CD14-positive monocyte (primary cell): ENCODE results near the gene ITGB1BP2. TPM values are rescaled to one million over a fixed set of nuclear protein-coding genes. Genes with fewer than 3 reads are reported as not detected.
"Not testable (repeated sequence)": the region's sequence is repeated elsewhere in the genome, so short reads cannot be mapped to it uniquely, and the experiment has no call there.

Experiments used
- DNase-seq, 3 donors: peaks; one replicate each; pipeline ENCODE4 v3.0.0-alpha.2; 2011 to 2022
- H2AFZ ChIP-seq: 2 replicates; pipeline ENCODE4 v1.6.0; 2012; ENCODE audit warnings: mild to moderate bottlenecking, low read depth, low read length, inconsistent platforms; ENCODE audit not compliant: insufficient read depth, poor library complexity, severe bottlenecking
- H3K27ac ChIP-seq, 2 donors: 1 replicate in 1 of 2; 2 replicates in 1 of 2; pipeline ENCODE4 v1.5.1; 2012 to 2013; ENCODE audit warnings: low read length in 2 of 2, control low read depth in 1 of 2, inconsistent platforms in 1 of 2, low read depth in 1 of 2, mild to moderate bottlenecking in 1 of 2
- H3K27me3 ChIP-seq, 2 donors: one replicate each; pipeline versions ENCODE4 v1.6.0 to v1.6.1; 2011 to 2013; ENCODE audit warnings: low read length in 2 of 2; ENCODE audit not compliant: control insufficient read depth in 2 of 2, insufficient read depth in 2 of 2
- H3K36me3 ChIP-seq, 2 donors: replicated peaks in 1 of 2; 1 replicate in 1 of 2; 2 replicates in 1 of 2; pipeline versions ENCODE4 v1.5.1 to v1.6.1; 2012 to 2013; ENCODE audit warnings: low read length in 2 of 2, control low read depth in 1 of 2, inconsistent platforms in 1 of 2, mild to moderate bottlenecking in 1 of 2; ENCODE audit not compliant: insufficient read depth in 2 of 2, control insufficient read depth in 1 of 2
- H3K4me1 ChIP-seq, 2 donors: 1 replicate in 1 of 2; 2 replicates in 1 of 2; pipeline versions ENCODE4 v1.5.1 to v1.6.1; 2012 to 2013; ENCODE audit warnings: low read length in 2 of 2, control low read depth in 1 of 2, inconsistent platforms in 1 of 2, mild to moderate bottlenecking in 1 of 2, moderate library complexity in 1 of 2; ENCODE audit not compliant: insufficient read depth in 2 of 2, control insufficient read depth in 1 of 2
- H3K4me2 ChIP-seq: replicated peaks from 2 replicates; pipeline ENCODE3; 2012; ENCODE audit warnings: low read length, moderate library complexity, mild to moderate bottlenecking; ENCODE audit not compliant: poor library complexity, severe bottlenecking; ENCODE audit errors: extremely low read depth
- H3K4me3 ChIP-seq, 3 experiments: fragments of 200-600 bp in 1 of 3; sonication (generic) in 1 of 3; replicated peaks in 1 of 3; 1 replicate in 2 of 3; 2 replicates in 1 of 3; pipeline ENCODE4 v1.5.1; 2011 to 2013; ENCODE audit warnings: low read length in 3 of 3, mild to moderate bottlenecking in 3 of 3, control low read depth in 2 of 3, low read depth in 2 of 3, inconsistent platforms in 1 of 3, moderate library complexity in 1 of 3
- H3K79me2 ChIP-seq: 2 replicates; pipeline ENCODE4 v1.6.0; 2012; ENCODE audit warnings: mild to moderate bottlenecking, control low read depth, inconsistent platforms, low read length, moderate library complexity; ENCODE audit not compliant: insufficient read depth
- H3K9ac ChIP-seq: 2 replicates; pipeline ENCODE4 v1.6.0; 2017; ENCODE audit warnings: low read length, mild to moderate bottlenecking; ENCODE audit not compliant: insufficient read depth, poor library complexity, severe bottlenecking
- H3K9me3 ChIP-seq, 2 donors: replicated peaks in 1 of 2; 1 replicate in 1 of 2; 2 replicates in 1 of 2; pipeline versions ENCODE4 v1.5.1 to v1.6.1; 2012 to 2013; ENCODE audit warnings: low read length in 2 of 2, control low read depth in 1 of 2; ENCODE audit not compliant: control insufficient read depth in 1 of 2, insufficient read depth in 1 of 2
- H4K20me1 ChIP-seq: 2 replicates; pipeline ENCODE4 v1.6.0; 2012; ENCODE audit warnings: mild to moderate bottlenecking, low read length, control low read depth, moderate library complexity; ENCODE audit not compliant: insufficient read depth
- H3K27ac Mint-ChIP-seq, 7 donors: one replicate each; pipeline ENCODE4 v1.8.0; 2020; ENCODE audit warnings: mild to moderate bottlenecking in 7 of 7, mixed read lengths in 7 of 7, moderate library complexity in 6 of 7, inconsistent platforms in 2 of 7
- H3K27me3 Mint-ChIP-seq, 3 donors: one replicate each; pipeline ENCODE4 v1.8.0; 2021 to 2022; ENCODE audit warnings: low read depth in 3 of 3, mild to moderate bottlenecking in 3 of 3, mixed read lengths in 3 of 3, moderate library complexity in 3 of 3, inconsistent platforms in 1 of 3
- H3K36me3 Mint-ChIP-seq, 2 donors: one replicate each; pipeline ENCODE4 v1.8.0; 2020; ENCODE audit warnings: mixed read lengths in 2 of 2, inconsistent platforms in 1 of 2, mild to moderate bottlenecking in 1 of 2
- H3K4me1 Mint-ChIP-seq: one replicate; pipeline ENCODE4 v1.8.0; 2020; ENCODE audit warnings: mild to moderate bottlenecking, mixed read lengths
- H3K4me3 Mint-ChIP-seq, 2 donors: one replicate each; pipeline ENCODE4 v1.8.0; 2020; ENCODE audit warnings: mild to moderate bottlenecking in 2 of 2, mixed read lengths in 2 of 2, moderate library complexity in 1 of 2
- H3K9me3 Mint-ChIP-seq, 7 donors: one replicate each; pipeline ENCODE4 v1.8.0; 2020 to 2022; ENCODE audit warnings: mixed read lengths in 7 of 7, mild to moderate bottlenecking in 6 of 7, moderate library complexity in 6 of 7, inconsistent platforms in 2 of 7
- CTCF ChIP-seq: fragments of 200-600 bp; IDR thresholded peaks from one replicate; pipeline ENCODE4 v1.8.0; 2022; ENCODE audit warnings: antibody characterized with exemption, mild to moderate bottlenecking
- WGBS: methylation state at CpG from one replicate; pipeline ENCODE4 v1.1.5; 2013; ENCODE audit warnings: missing lambda C conversion rate; ENCODE audit not compliant: insufficient coverage; 5-methylcytosine and 5-hydroxymethylcytosine counted together
- intact Hi-C, 2 donors: fragments of 100-400 bp; cut with micrococcal nuclease; formaldehyde crosslinking; loops; one replicate each; pipeline versions ENCODE4 v1.15.0 to v1.15.1; 2023
- polyA plus RNA-seq, 3 donors: library from polyadenylated mRNA; depleted of rRNA in 1 of 3; unstranded in 2 of 3; stranded (reverse) in 1 of 3; fragments of 300-500 nt in 2 of 3; fragments of >200 nt in 1 of 3; fragmentation: Illumina TruSeq in 2 of 3; gene quantifications; 1 replicate in 2 of 3; 2 replicates in 1 of 3; pipeline ENCODE4 v1.2.3, GENCODE V29; 2012 to 2021

ITGB1BP2 gene
- polyA plus RNA-seq, 3 donors: 1.2 TPM; not detected in 2

GRCh38 chrX:71315917-71316316 lies 14.4 kb downstream of the ITGB1BP2 start:
- H4K20me1 ChIP-seq: no peaks in the 10 kb centered on the region
- Mint-ChIP-seq H3K9me3 (peaks cover 0 to 8% (median 0%) of the 10 kb centered on the region in 7 donors), H3K27ac (no peak overlapping the region), H3K27me3 (peaks cover 0 to 3% (median 1%) of the 10 kb centered on the region in 3 donors), H3K4me3 (no peak overlapping the region), H3K36me3 (no peaks in the 10 kb centered on the region), H3K4me1 (peaks cover 10% of the 10 kb centered on the region)
- intact Hi-C loops: no loop called here
- no peak overlapping the region for H3K4me2 ChIP-seq
- no peaks in the 10 kb centered on the region for H3K36me3 ChIP-seq
- H3K9ac ChIP-seq: no peak overlapping the region
- H2AFZ ChIP-seq: no peak overlapping the region
- WGBS: 95% methylated on average over 4 of the region's 7 CpGs
- no peak for TF ChIP-seq CTCF
- H3K27me3 ChIP-seq: no peaks in the 10 kb centered on the region
- no peaks in the 10 kb centered on the region for H3K79me2 ChIP-seq
- DNase-seq: no peak
- H3K4me3 ChIP-seq: no peak overlapping the region
- no peak overlapping the region for H3K27ac ChIP-seq
- peaks cover 2 to 5% of the 10 kb centered on the region in 2 donors for H3K4me1 ChIP-seq
- H3K9me3 ChIP-seq: no peaks in the 10 kb centered on the region

- not testable (repeated sequence) for H3K4me3 Mint-ChIP-seq, H3K36me3 Mint-ChIP-seq
- WGBS: no CpG with 5 or more reads among the region's 1 CpG
Observed at GRCh38 chrX:71316959-71317358, 15.4 kb downstream of the ITGB1BP2 start.

More at GRCh38 chrX:71316959-71317358, 15.4 kb downstream of the ITGB1BP2 start:
- H3K9ac ChIP-seq, DNase-seq, H3K27ac Mint-ChIP-seq, intact Hi-C loops, H3K9me3 ChIP-seq, H3K4me1 ChIP-seq, H3K27ac ChIP-seq, H3K79me2 ChIP-seq, H3K36me3 ChIP-seq, H3K27me3 ChIP-seq, H3K27me3 Mint-ChIP-seq, H4K20me1 ChIP-seq, H3K4me3 ChIP-seq, H3K4me2 ChIP-seq, H2AFZ ChIP-seq: not testable (repeated sequence)
- peaks cover 0 to 11% (median 0%) of the 10 kb centered on the region in 7 donors for H3K9me3 Mint-ChIP-seq
- peaks cover 10% of the 10 kb centered on the region for H3K4me1 Mint-ChIP-seq
